ENCODE results near the gene MRPL42. TPM values are rescaled to one million over a fixed set of nuclear protein-coding genes. Genes with fewer than 3 reads are reported as not detected.

Gene MRPL42
- total RNA-seq, 2 experiments from 2014 or later = 39.0 to 39.3 TPM

DNA sequence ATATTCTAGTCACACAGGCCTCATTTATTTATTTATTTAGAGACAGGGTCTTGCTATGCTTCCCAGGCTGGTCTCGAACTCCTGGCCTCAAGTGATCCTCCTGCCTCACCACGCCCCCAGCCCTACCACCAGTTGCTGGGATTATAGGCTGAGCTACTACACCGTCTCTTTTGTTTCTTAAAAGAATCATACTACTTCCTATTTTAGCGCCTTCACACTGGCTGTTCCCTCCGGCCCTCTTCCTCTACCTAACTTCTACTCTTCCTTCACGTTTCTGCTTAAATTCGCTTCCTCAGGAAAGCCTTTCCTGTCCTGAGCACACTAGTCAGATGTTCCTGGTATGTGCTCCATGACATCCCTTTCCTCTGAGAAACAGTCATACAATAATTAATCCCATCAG lies 6.4 kb upstream of the MRPL42 start:
- H3K27me3 Mint-ChIP-seq = no peaks in the 10 kb centered on the region
- no peak overlapping the region for H3K27ac Mint-ChIP-seq
- CTCF ChIA-PET = interaction anchor here (1.4 kb wide), 1 partner anchor 46 kb away, joined by 3 read pairs; no protein-coding TSS in a partner anchor
- Histone ChIP-seq H3K4me1 (ENCODE audit: insufficient read depth, low read length) (no peaks in the 10 kb centered on the region), H3K27ac (ENCODE audit: low read depth in 1 of 2, low read length in 2 of 2) (no peak overlapping the region), H3K9me3 (ENCODE audit: control insufficient read depth in 1 of 2, insufficient read depth in 1 of 2, low read length in 2 of 2) (no peaks in the 10 kb centered on the region), H3K4me3 (ENCODE audit: low read length) (no peak overlapping the region), H3K27me3 (ENCODE audit: control insufficient read depth in 1 of 2, insufficient read depth in 2 of 2, low read length in 2 of 2) (peaks cover 0 to 2% of the 10 kb centered on the region in 2 experiments), H3K36me3 (ENCODE audit: insufficient read depth, low read length) (no peaks in the 10 kb centered on the region)
- no peaks in the 10 kb centered on the region for H3K4me1 Mint-ChIP-seq (ENCODE audit: low read depth)
- H3K36me3 Mint-ChIP-seq (ENCODE audit: low read depth) = no peaks in the 10 kb centered on the region
- intact Hi-C loops (cut with DNase I, micrococcal nuclease) = loop anchor here in 1 of 2 experiments (10.0 kb wide), 1 partner anchor 1614 kb away; the partner anchor contains the start of gene NR2C1
- no peak overlapping the region for H3K4me3 Mint-ChIP-seq
- DNase-seq = no peak
- POLR2A ChIA-PET = interaction anchor here (1.8 kb wide), 1 partner anchor 24 kb away, joined by 3 read pairs; no protein-coding TSS in a partner anchor
- no peaks in the 10 kb centered on the region for H3K9me3 Mint-ChIP-seq
- no peak for ATAC-seq (ENCODE audit: poor library complexity)
- TF ChIP-seq, protein P1, sequence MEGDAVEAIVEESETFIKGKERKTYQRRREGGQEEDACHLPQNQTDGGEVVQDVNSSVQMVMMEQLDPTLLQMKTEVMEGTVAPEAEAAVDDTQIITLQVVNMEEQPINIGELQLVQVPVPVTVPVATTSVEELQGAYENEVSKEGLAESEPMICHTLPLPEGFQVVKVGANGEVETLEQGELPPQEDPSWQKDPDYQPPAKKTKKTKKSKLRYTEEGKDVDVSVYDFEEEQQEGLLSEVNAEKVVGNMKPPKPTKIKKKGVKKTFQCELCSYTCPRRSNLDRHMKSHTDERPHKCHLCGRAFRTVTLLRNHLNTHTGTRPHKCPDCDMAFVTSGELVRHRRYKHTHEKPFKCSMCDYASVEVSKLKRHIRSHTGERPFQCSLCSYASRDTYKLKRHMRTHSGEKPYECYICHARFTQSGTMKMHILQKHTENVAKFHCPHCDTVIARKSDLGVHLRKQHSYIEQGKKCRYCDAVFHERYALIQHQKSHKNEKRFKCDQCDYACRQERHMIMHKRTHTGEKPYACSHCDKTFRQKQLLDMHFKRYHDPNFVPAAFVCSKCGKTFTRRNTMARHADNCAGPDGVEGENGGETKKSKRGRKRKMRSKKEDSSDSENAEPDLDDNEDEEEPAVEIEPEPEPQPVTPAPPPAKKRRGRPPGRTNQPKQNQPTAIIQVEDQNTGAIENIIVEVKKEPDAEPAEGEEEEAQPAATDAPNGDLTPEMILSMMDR (IDR thresholded peaks at IDR 0.05) = no peak

DNA sequence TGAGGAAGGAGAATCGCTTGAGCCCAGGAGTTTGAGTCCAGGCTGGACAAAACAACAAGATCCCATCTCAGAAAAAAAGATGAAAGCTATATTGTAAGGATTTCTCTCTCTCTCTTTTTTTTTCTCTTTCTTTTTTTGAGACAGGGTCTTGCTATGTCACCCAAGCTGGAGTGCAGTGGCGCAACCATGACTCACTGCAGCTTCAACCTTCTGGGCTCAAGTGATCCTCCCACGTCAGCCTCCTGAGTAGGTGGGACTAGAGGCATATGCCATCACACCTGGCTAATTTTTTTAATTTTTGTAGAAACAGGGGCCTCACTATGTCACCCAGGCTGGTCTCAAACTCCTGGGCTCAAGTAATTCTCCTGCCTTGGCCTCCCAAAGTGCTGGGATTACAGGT lies 5.8 kb upstream of the MRPL42 start:
- Mint-ChIP-seq H3K4me3 (no peak overlapping the region), H3K27ac (no peak overlapping the region), H3K4me1 (ENCODE audit: low read depth) (no peaks in the 10 kb centered on the region), H3K27me3 (no peaks in the 10 kb centered on the region), H3K36me3 (ENCODE audit: low read depth) (no peaks in the 10 kb centered on the region), H3K9me3 (no peaks in the 10 kb centered on the region)
- CTCF ChIA-PET = interaction anchor here (1.4 kb wide), 1 partner anchor 47 kb away, joined by 3 read pairs; no protein-coding TSS in a partner anchor
- Histone ChIP-seq H3K27ac (ENCODE audit: low read depth in 1 of 2, low read length in 2 of 2) (no peak overlapping the region), H3K4me3 (ENCODE audit: low read length) (no peak overlapping the region), H3K9me3 (ENCODE audit: control insufficient read depth in 1 of 2, insufficient read depth in 1 of 2, low read length in 2 of 2) (no peaks in the 10 kb centered on the region), H3K36me3 (ENCODE audit: insufficient read depth, low read length) (no peaks in the 10 kb centered on the region), H3K27me3 (ENCODE audit: control insufficient read depth in 1 of 2, insufficient read depth in 2 of 2, low read length in 2 of 2) (peaks cover 0 to 2% of the 10 kb centered on the region in 2 experiments), H3K4me1 (ENCODE audit: insufficient read depth, low read length) (no peaks in the 10 kb centered on the region)
- POLR2A ChIA-PET = interaction anchor here (1.8 kb wide), 1 partner anchor 25 kb away, joined by 3 read pairs; no protein-coding TSS in a partner anchor
- DNase-seq (peak in 1 of 14 experiments; percentile 28), ATAC-seq (ENCODE audit: poor library complexity) (no peak)
- TF ChIP-seq, protein P1 (IDR thresholded peaks at IDR 0.05) = no peak
- intact Hi-C loops (cut with DNase I, micrococcal nuclease) = loop anchor here in 1 of 2 experiments (10.0 kb wide), 1 partner anchor 1613 kb away; the partner anchor contains the start of gene NR2C1

DNA sequence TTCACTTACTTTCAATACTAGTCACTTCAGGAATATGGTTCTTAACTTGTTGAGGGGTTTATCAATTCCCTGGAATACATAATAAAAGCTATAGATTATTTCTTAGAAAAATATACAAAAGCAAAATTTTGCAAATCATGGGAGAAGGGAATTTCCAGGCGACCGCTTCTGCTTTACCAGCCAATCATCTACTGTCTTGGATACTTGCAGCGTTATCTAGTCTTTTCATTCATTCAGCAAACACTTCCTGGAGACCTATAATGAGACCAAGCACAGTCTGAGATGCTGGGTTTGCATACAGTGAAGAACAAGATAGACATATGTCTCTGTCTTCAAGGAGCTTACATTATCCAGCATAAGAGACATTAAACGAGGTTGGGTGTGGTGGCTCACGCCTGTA lies 1.5 kb upstream of the MRPL42 start:
- H3K4me1 ChIP-seq (ENCODE audit: insufficient read depth, low read length) = peaks cover 22% of the 10 kb centered on the region
- TF ChIP-seq, protein P1 (IDR thresholded peaks at IDR 0.05) = no peak
- CTCF ChIA-PET = no interaction called here
- Mint-ChIP-seq H3K27ac (peak overlapping the region; percentile 54), H3K27me3 (no peaks in the 10 kb centered on the region), H3K36me3 (ENCODE audit: low read depth) (peaks cover 24% of the 10 kb centered on the region), H3K4me1 (ENCODE audit: low read depth) (peaks cover 39% of the 10 kb centered on the region), H3K9me3 (no peaks in the 10 kb centered on the region), H3K4me3 (peak overlapping the region; percentile 77)
- no peak overlapping the region for H3K27ac ChIP-seq (ENCODE audit: low read depth in 1 of 2, low read length in 2 of 2)
- no peak overlapping the region for H3K4me3 ChIP-seq (ENCODE audit: low read length)
- POLR2A ChIA-PET = interaction anchor here (3.3 kb wide), 1 partner anchor 24 kb away, joined by 22 read pairs; the partner anchor contains the start of gene UBE2N
- peaks cover 8% of the 10 kb centered on the region for H3K36me3 ChIP-seq (ENCODE audit: insufficient read depth, low read length)
- no peak for ATAC-seq (ENCODE audit: poor library complexity)
- H3K27me3 ChIP-seq (ENCODE audit: control insufficient read depth in 1 of 2, insufficient read depth in 2 of 2, low read length in 2 of 2) = no peaks in the 10 kb centered on the region
- DNase-seq = no peak
- no peaks in the 10 kb centered on the region for H3K9me3 ChIP-seq (ENCODE audit: control insufficient read depth in 1 of 2, insufficient read depth in 1 of 2, low read length in 2 of 2)
- intact Hi-C loops (cut with DNase I, micrococcal nuclease) = loop anchor here in 1 of 2 experiments (2.0 to 10.0 kb wide), 4 partner anchors 15 to 1609 kb away; partner anchors contain the start of genes CRADD and NR2C1

Data from CD4-positive, alpha-beta T cell (primary cell).